GM23248 (cell line): ENCODE data around the gene GNMT.

Experiments used
- EZH2 ChIP-seq: fragments of 200-600 bp; sonication (generic); IDR thresholded peaks from 2 replicates; pipeline ENCODE4 v1.6.1; 2018; ENCODE audit warnings: antibody characterized with exemption, mild to moderate bottlenecking; ENCODE audit not compliant: insufficient read depth, poor library complexity, severe bottlenecking
- EZH2phosphoT487 ChIP-seq: fragments of 200-600 bp; sonication (generic); IDR thresholded peaks from 2 replicates; pipeline ENCODE4 v1.6.1; 2018; ENCODE audit warnings: antibody characterized with exemption, moderate library complexity, mild to moderate bottlenecking, low read depth; ENCODE audit not compliant: insufficient read depth

- no peak for TF ChIP-seq EZH2
- no peak for TF ChIP-seq EZH2phosphoT487
These were observed 45.7 kb downstream of the GNMT start for GRCh38 chr6:43006251-43006650.
